ENCODE data around the gene SPATA33. TPM values are rescaled to one million over a fixed set of nuclear protein-coding genes. Genes with fewer than 3 reads are reported as not detected.

The SPATA33 gene
- total RNA-seq, 5 donors from 2014 or later (not counting 1 experiment from before 2014, with no cell fraction given): 5.0 to 11.1 (median 8.1) TPM

- POLR2A ChIA-PET: no interaction called here
- no peak overlapping the region for H3K27ac Mint-ChIP-seq
Observed at GRCh38 chr16:89619840-89620239, 37.8 kb upstream of the SPATA33 start.

GRCh38 chr16:89620406-89620841 is 37.2 kb upstream of the SPATA33 start:
- Mint-ChIP-seq H3K4me3 (no peak overlapping the region), H3K4me1 (peaks cover 13 to 14% (median 13%) of the 10 kb centered on the region in 3 donors), H3K27me3 (peaks cover 4 to 28% of the 10 kb centered on the region in 2 donors), H3K36me3 (no peaks in the 10 kb centered on the region), H3K9me3 (peaks cover 0 to 6% (median 3%) of the 10 kb centered on the region in 3 donors), H3K27ac (no peak overlapping the region)
- POLR2A ChIA-PET: interaction anchor here in 1 of 2 donors (0.6 kb wide), 1 partner anchor 28 kb away, joined by 3 read pairs; no protein-coding TSS in a partner anchor
- ATAC-seq (replicated peaks in 1 of 4) (no peak), DNase-seq (no peak)
- Histone ChIP-seq H3K27ac (ENCODE audit: low read length) (no peak overlapping the region), H3K36me3 (ENCODE audit: control insufficient read depth in 2 of 2, extremely low read depth in 1 of 2, insufficient read depth in 1 of 2, low read length in 1 of 2) (no peaks in the 10 kb centered on the region), H3K27me3 (replicated peaks in 1 of 2; ENCODE audit: control insufficient read depth in 2 of 2, extremely low read depth in 1 of 2, insufficient read depth in 2 of 2, low read length in 1 of 2) (peaks cover 0 to 17% of the 10 kb centered on the region in 2 experiments), H3K9me3 (no peaks in the 10 kb centered on the region), H3K4me3 (ENCODE audit: control insufficient read depth in 1 of 2, extremely low read depth in 1 of 2, low read length in 1 of 2) (no peak overlapping the region), H3K4me1 (ENCODE audit: control insufficient read depth in 1 of 2, extremely low read depth in 1 of 2, insufficient read depth in 2 of 2, low read length in 2 of 2) (peaks cover 3 to 26% of the 10 kb centered on the region in 2 experiments)
- WGBS (ENCODE audit: insufficient coverage): 80% methylated on average over 15 of the region's 16 CpGs
- CTCF ChIA-PET: no interaction called here

More at GRCh38 chr16:89619840-89620239, 37.8 kb upstream of the SPATA33 start:
- no peak overlapping the region for H3K27ac ChIP-seq (ENCODE audit: low read length)
- H3K9me3 Mint-ChIP-seq: peaks cover 0 to 6% (median 3%) of the 10 kb centered on the region in 3 donors
- H3K4me3 ChIP-seq (ENCODE audit: control insufficient read depth in 1 of 2, extremely low read depth in 1 of 2, low read length in 1 of 2): no peak overlapping the region
- DNase-seq: no peak
- 94% methylated on average over 12 of the region's 12 CpGs for WGBS (ENCODE audit: insufficient coverage)
- no peaks in the 10 kb centered on the region for H3K36me3 Mint-ChIP-seq
- CTCF ChIA-PET: interaction anchor here in 1 of 2 donors (0.7 kb wide), 1 partner anchor 12 kb away, joined by 8 read pairs; no protein-coding TSS in a partner anchor
- H3K4me1 Mint-ChIP-seq: peaks cover 13 to 14% (median 13%) of the 10 kb centered on the region in 3 donors
- H3K9me3 ChIP-seq: no peaks in the 10 kb centered on the region
- peaks cover 4 to 23% of the 10 kb centered on the region in 2 donors for H3K27me3 Mint-ChIP-seq
- peaks cover 3 to 32% of the 10 kb centered on the region in 2 experiments for H3K4me1 ChIP-seq (ENCODE audit: control insufficient read depth in 1 of 2, extremely low read depth in 1 of 2, insufficient read depth in 2 of 2, low read length in 2 of 2)
- peaks cover 0 to 21% of the 10 kb centered on the region in 2 experiments for H3K27me3 ChIP-seq (replicated peaks in 1 of 2; ENCODE audit: control insufficient read depth in 2 of 2, extremely low read depth in 1 of 2, insufficient read depth in 2 of 2, low read length in 1 of 2)
- H3K36me3 ChIP-seq (ENCODE audit: control insufficient read depth in 2 of 2, extremely low read depth in 1 of 2, insufficient read depth in 1 of 2, low read length in 1 of 2): no peaks in the 10 kb centered on the region
- H3K4me3 Mint-ChIP-seq: no peak overlapping the region
- ATAC-seq (replicated peaks in 1 of 4): no peak

GRCh38 chr16:89621136-89621697 is 36.4 kb upstream of the SPATA33 start:
- ATAC-seq (replicated peaks in 1 of 4): no peak
- Histone ChIP-seq H3K9me3 (no peaks in the 10 kb centered on the region), H3K27me3 (replicated peaks in 1 of 2; ENCODE audit: control insufficient read depth in 2 of 2, extremely low read depth in 1 of 2, insufficient read depth in 2 of 2, low read length in 1 of 2) (peaks cover 0 to 17% of the 10 kb centered on the region in 2 experiments), H3K4me3 (ENCODE audit: control insufficient read depth in 1 of 2, extremely low read depth in 1 of 2, low read length in 1 of 2) (no peak overlapping the region), H3K36me3 (ENCODE audit: control insufficient read depth in 2 of 2, extremely low read depth in 1 of 2, insufficient read depth in 1 of 2, low read length in 1 of 2) (no peaks in the 10 kb centered on the region), H3K4me1 (ENCODE audit: control insufficient read depth in 1 of 2, extremely low read depth in 1 of 2, insufficient read depth in 2 of 2, low read length in 2 of 2) (peaks cover 3 to 19% of the 10 kb centered on the region in 2 experiments), H3K27ac (ENCODE audit: low read length) (no peak overlapping the region)
- 88% methylated on average over 18 of the region's 18 CpGs for WGBS (ENCODE audit: insufficient coverage)
- DNase-seq: no peak
- ChIA-PET CTCF (no interaction called here), POLR2A (no interaction called here)
- Mint-ChIP-seq H3K9me3 (peaks cover 0 to 4% (median 3%) of the 10 kb centered on the region in 3 donors), H3K4me1 (peaks cover 11 to 12% (median 11%) of the 10 kb centered on the region in 3 donors), H3K4me3 (no peak overlapping the region), H3K27ac (no peak overlapping the region), H3K36me3 (no peaks in the 10 kb centered on the region), H3K27me3 (peaks cover 4 to 28% of the 10 kb centered on the region in 2 donors)

- H3K9me3 Mint-ChIP-seq: no peaks in the 10 kb centered on the region
- Histone ChIP-seq H3K9me3 (no peaks in the 10 kb centered on the region), H3K36me3 (ENCODE audit: control insufficient read depth in 2 of 2, extremely low read depth in 1 of 2, insufficient read depth in 1 of 2, low read length in 1 of 2) (no peaks in the 10 kb centered on the region), H3K27me3 (replicated peaks in 1 of 2; ENCODE audit: control insufficient read depth in 2 of 2, extremely low read depth in 1 of 2, insufficient read depth in 2 of 2, low read length in 1 of 2) (peaks cover 0 to 17% of the 10 kb centered on the region in 2 experiments), H3K4me3 (ENCODE audit: control insufficient read depth in 1 of 2, extremely low read depth in 1 of 2, low read length in 1 of 2) (no peak overlapping the region), H3K27ac (ENCODE audit: low read length) (no peak overlapping the region), H3K4me1 (ENCODE audit: control insufficient read depth in 1 of 2, extremely low read depth in 1 of 2, insufficient read depth in 2 of 2, low read length in 2 of 2) (peaks cover 3 to 13% of the 10 kb centered on the region in 2 experiments)
- peaks cover 4 to 28% of the 10 kb centered on the region in 2 donors for H3K27me3 Mint-ChIP-seq
- ATAC-seq (replicated peaks in 1 of 4) (no peak), DNase-seq (no peak)
- H3K4me3 Mint-ChIP-seq: no peak overlapping the region
- no peaks in the 10 kb centered on the region for H3K36me3 Mint-ChIP-seq
- CTCF ChIA-PET: no interaction called here
- peaks cover 5 to 6% (median 6%) of the 10 kb centered on the region in 3 donors for H3K4me1 Mint-ChIP-seq
- 92% methylated on average over 18 of the region's 32 CpGs for WGBS (ENCODE audit: insufficient coverage)
- POLR2A ChIA-PET: no interaction called here
- no peak overlapping the region for H3K27ac Mint-ChIP-seq
Observed at GRCh38 chr16:89621698-89622409, 35.8 kb upstream of the SPATA33 start.

- Mint-ChIP-seq H3K36me3 (no peaks in the 10 kb centered on the region), H3K4me1 (peaks cover 0 to 2% (median 2%) of the 10 kb centered on the region in 3 donors), H3K4me3 (no peak overlapping the region), H3K9me3 (no peaks in the 10 kb centered on the region), H3K27ac (peak overlapping the region in 1 of 2 donors; percentile 71), H3K27me3 (peaks cover 4 to 28% of the 10 kb centered on the region in 2 donors)
- POLR2A ChIA-PET: no interaction called here
- H3K27me3 ChIP-seq (replicated peaks in 1 of 2; ENCODE audit: control insufficient read depth in 2 of 2, extremely low read depth in 1 of 2, insufficient read depth in 2 of 2, low read length in 1 of 2): peaks cover 0 to 17% of the 10 kb centered on the region in 2 experiments
- CTCF ChIA-PET: no interaction called here
- no peaks in the 10 kb centered on the region for H3K9me3 ChIP-seq
- H3K36me3 ChIP-seq (ENCODE audit: control insufficient read depth in 2 of 2, extremely low read depth in 1 of 2, insufficient read depth in 1 of 2, low read length in 1 of 2): no peaks in the 10 kb centered on the region
- ATAC-seq (replicated peaks in 1 of 4) (no peak), DNase-seq (no peak)
- H3K4me3 ChIP-seq (ENCODE audit: control insufficient read depth in 1 of 2, extremely low read depth in 1 of 2, low read length in 1 of 2): no peak overlapping the region
- 71% methylated on average over 26 of the region's 28 CpGs for WGBS (ENCODE audit: insufficient coverage)
- no peak overlapping the region for H3K27ac ChIP-seq (ENCODE audit: low read length)
- H3K4me1 ChIP-seq (ENCODE audit: control insufficient read depth in 1 of 2, extremely low read depth in 1 of 2, insufficient read depth in 2 of 2, low read length in 2 of 2): no peaks in the 10 kb centered on the region
Observed at GRCh38 chr16:89623511-89624261, 34.0 kb upstream of the SPATA33 start.

All from T-cell (primary cell).